Thymus (tissue), 11 donors: Measurements from ENCODE around the gene SUN1. TPM values are rescaled to one million over a fixed set of nuclear protein-coding genes. Genes with fewer than 3 reads are reported as not detected.
"Not testable (repeated sequence)": the region's sequence is repeated elsewhere in the genome, so short reads cannot be mapped to it uniquely, and the experiment has no call there.

Experiments used
- DNase-seq, 9 donors: peaks; one replicate each; pipeline ENCODE4 v3.0.0-alpha.2; 2013; ENCODE audit warnings: low spot score in 9 of 9, low read depth in 6 of 9, missing footprints in 1 of 9
- H3K27ac ChIP-seq, 2 donors: one replicate each; pipeline ENCODE4 v1.5.1; 2013; ENCODE audit warnings: control low read depth in 1 of 2, low read depth in 1 of 2, low read length in 1 of 2, mild to moderate bottlenecking in 1 of 2, moderate library complexity in 1 of 2
- H3K27me3 ChIP-seq, 2 donors: one replicate each; pipeline ENCODE4 v1.5.1; 2013; ENCODE audit warnings: low read length in 1 of 2; ENCODE audit not compliant: control insufficient read depth in 2 of 2, insufficient read depth in 1 of 2
- H3K36me3 ChIP-seq, 2 donors: one replicate each; pipeline ENCODE4 v1.5.1; 2013; ENCODE audit warnings: low read length in 1 of 2, mild to moderate bottlenecking in 1 of 2, moderate library complexity in 1 of 2; ENCODE audit not compliant: control insufficient read depth in 2 of 2, insufficient read depth in 2 of 2
- H3K4me1 ChIP-seq, 2 donors: one replicate each; pipeline ENCODE4 v1.5.1; 2013; ENCODE audit warnings: low read length in 2 of 2; ENCODE audit not compliant: control insufficient read depth in 2 of 2, insufficient read depth in 2 of 2
- H3K4me3 ChIP-seq, 2 donors: one replicate each; pipeline ENCODE4 v1.5.1; 2013; ENCODE audit warnings: low read length in 2 of 2, control low read depth in 1 of 2, mild to moderate bottlenecking in 1 of 2
- H3K9me3 ChIP-seq, 2 donors: one replicate each; pipeline ENCODE4 v1.5.1; 2013; ENCODE audit warnings: low read length in 1 of 2, mild to moderate bottlenecking in 1 of 2; ENCODE audit not compliant: control insufficient read depth in 2 of 2, insufficient read depth in 1 of 2
- WGBS: extraction: QIAGEN DNeasy Blood & Tissue Kit; methylation state at CpG from one replicate; pipeline ENCODE4 v1.1.7; 2013; 5-methylcytosine and 5-hydroxymethylcytosine counted together
- polyA plus RNA-seq: library from polyadenylated mRNA; stranded (reverse); fragments of 200-250 nt; gene quantifications from one replicate; pipeline ENCODE4 v1.2.3, GENCODE V29; 2013
- total RNA-seq: library from RNA; stranded (reverse); fragments of 120-200 nt; gene quantifications from one replicate; pipeline ENCODE4 v1.2.4, GENCODE V29; 2013
- donor health status: healthy.

Gene SUN1
- total and polyA plus RNA-seq, 2 donors: 38.4 to 95.4 TPM

DNA sequence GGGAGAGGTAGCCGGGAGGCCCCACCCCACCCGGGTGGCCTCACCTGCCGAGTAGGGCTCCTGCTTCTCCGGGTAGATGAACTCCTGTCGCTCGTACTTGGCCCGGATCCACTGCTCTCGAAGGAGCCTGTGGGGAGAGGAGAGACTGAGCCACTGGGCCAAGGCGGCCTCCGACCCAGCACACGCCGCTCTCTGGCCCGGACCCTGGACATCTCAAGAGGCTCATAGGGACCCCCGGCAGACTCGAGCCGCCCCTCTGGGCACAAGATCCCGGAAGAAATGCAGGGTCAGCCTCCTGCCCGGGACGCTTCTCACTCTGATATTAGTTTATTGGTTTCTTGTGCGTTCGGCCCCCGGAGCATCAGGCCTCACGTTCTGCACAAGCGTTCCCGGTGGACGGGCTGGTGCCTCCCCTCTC is 87.7 kb downstream of the SUN1 start:
- no peak for DNase-seq
- WGBS: 98% methylated on average over 26 of the region's 26 CpGs
- Histone ChIP-seq H3K4me1 (peaks cover 24 to 38% of the 10 kb centered on the region in 2 donors), H3K9me3 (peaks cover 0 to 6% of the 10 kb centered on the region in 2 donors), H3K27ac (no peak overlapping the region), H3K4me3 (no peak overlapping the region), H3K36me3 (no peaks in the 10 kb centered on the region), H3K27me3 (no peaks in the 10 kb centered on the region)

DNA sequence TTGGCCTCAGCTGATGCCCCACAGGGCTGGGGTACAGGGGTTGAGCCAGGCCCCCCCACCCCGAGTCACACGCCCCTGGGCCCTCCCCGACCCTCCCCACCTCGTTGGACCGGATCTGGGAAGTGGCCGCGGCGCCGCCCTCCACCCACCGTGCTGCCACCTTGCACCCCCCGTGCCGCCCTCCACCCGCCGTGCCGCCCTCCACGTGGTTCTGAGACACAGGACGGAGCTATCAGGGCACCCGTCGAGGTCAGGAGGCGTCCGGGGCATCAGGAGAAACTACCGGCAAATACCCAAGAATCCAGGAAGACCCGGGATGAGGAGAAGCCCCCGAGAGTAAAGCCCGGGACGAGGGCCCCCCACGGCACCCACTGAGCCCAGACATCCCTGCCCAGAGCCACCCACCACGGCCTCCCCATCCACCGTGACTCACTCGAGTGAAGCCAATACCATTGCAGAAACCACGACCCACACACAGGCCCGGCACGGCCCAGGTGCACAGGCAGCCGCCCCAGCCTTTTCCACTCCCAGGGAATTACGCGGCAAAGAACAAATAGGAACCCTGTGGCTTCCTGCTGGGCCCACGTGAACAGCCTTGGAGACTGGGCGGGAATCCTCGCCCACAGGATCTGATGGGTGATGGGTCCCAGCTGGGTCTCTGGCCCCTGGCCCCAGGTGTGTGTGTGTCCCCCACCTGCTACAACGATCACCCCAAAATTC is 88.2 kb downstream of the SUN1 start:
- DNase-seq: no peak
- Histone ChIP-seq H3K27ac (no peak overlapping the region), H3K4me3 (no peak overlapping the region), H3K4me1 (peaks cover 26 to 39% of the 10 kb centered on the region in 2 donors), H3K9me3 (peaks cover 0 to 6% of the 10 kb centered on the region in 2 donors), H3K36me3 (no peaks in the 10 kb centered on the region), H3K27me3 (no peaks in the 10 kb centered on the region)
- 73% methylated on average over 40 of the region's 40 CpGs for WGBS

DNA sequence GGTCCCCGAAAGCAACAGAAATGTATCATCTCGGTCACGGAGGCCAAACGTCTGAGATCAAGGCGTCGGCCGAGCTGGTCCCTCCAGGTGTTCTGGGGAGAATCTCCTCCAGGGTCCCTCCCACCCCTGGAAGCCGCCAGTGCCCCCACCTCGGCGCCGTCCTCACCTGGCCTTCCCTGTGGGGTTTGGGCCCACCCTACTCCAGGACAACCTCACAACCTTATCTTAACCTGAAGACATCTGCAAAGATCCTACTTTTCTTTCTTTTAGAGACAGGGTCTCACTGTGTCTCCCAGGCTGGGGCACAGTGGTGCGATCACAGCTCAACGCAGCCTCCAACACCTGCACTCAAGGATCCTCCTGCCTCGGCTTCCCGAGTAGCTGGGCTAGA is 88.8 kb downstream of the SUN1 start:
- Histone ChIP-seq H3K4me1 (peaks cover 26 to 39% of the 10 kb centered on the region in 2 donors), H3K27me3 (no peaks in the 10 kb centered on the region), H3K9me3 (peaks cover 0 to 6% of the 10 kb centered on the region in 2 donors), H3K36me3 (no peaks in the 10 kb centered on the region), H3K27ac (no peak overlapping the region), H3K4me3 (no peak overlapping the region)
- 96% methylated on average over 15 of the region's 15 CpGs for WGBS
- DNase-seq: no peak

DNA sequence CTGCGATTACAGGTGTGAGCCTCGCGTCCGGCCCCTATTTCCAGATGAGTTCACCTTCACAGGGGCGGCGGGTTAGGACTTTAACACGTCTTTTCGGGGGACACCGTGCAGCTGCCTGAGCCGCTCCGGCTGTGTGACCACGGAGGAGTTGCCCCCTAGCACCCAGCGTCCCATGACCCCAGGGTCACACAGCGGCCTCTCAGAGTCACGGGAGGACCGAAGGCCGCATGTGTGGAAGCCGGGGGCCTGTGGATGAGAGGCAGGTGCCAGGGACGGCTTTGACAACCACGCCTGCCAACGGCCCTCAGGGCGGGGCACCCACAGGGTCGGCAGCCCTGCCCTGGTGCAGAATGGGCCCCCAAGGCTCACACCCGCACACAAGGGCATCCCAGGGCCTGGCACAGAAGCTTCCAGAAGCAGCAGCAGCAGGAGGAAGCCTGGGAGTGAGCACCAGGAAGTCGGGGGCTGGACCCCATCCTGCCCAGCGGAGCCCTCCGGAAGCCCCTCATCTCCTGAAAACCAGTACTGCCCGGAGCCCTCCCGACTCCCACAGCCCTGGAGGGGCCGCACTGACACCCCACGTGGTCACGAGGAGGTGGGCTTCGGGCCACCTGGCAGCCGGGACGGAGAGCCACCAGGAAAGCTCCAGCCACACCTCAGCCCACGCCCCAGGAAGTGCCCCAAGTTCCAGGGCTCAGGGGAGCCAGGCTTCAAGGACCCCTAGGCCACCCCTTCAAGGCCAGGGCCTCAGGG is 89.5 kb downstream of the SUN1 start:
- WGBS: 66% methylated on average over 36 of the region's 36 CpGs
- DNase-seq: peak in 1 of 9 donors; percentile 33
- Histone ChIP-seq H3K27ac (no peak overlapping the region), H3K27me3 (no peaks in the 10 kb centered on the region), H3K4me1 (peaks cover 26 to 39% of the 10 kb centered on the region in 2 donors), H3K4me3 (no peak overlapping the region), H3K36me3 (no peaks in the 10 kb centered on the region), H3K9me3 (peaks cover 0 to 6% of the 10 kb centered on the region in 2 donors)

DNA sequence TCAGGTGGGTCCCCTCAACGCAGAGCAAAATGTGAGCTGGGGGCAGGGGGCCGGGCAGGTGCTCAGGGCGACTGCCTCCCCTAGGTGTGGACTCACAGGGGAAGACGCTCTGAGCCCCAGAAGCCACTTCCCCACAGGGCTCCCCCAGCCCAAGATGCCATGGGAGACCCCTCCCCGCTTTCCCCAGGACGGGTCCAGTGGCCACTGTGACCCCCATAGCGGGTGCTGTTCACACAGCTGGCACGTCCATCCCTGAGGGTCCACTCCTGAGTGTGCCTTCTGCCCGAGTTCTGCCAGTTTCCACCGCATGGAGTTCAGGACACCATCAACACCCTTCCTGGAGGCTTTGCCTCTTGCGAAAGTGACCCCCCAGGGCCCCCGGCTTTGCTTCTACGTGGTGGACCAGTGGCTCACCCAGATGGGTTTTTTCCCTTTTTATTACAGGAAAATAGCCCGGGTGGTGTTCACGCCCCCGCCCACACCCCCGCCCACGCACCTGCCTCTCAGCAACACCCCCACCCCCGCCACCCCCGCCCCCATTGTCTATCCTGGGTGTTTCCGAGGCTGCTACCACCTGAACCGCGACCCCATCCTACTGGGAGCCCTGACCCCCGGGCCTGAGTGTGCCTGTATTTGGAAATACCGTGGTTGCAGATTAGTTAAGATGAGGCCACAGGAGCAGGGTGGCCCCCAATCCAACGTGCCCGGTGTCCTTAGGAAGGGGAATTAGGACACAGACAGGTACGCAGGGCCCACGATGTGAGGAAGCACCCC is 90.2 kb downstream of the SUN1 start:
- no peaks in the 10 kb centered on the region for H3K27me3 ChIP-seq
- peak overlapping the region; percentile 88 to 94 for H3K27ac ChIP-seq
- no peak for DNase-seq
- whole genome bisulfite sequencing: 51% methylated on average over 29 of the region's 29 CpGs
- peaks cover 0 to 6% of the 10 kb centered on the region in 2 donors for H3K9me3 ChIP-seq
- no peaks in the 10 kb centered on the region for H3K36me3 ChIP-seq
- peak overlapping the region; percentile 39 to 44 for H3K4me3 ChIP-seq
- H3K4me1 ChIP-seq: peaks cover 26 to 39% of the 10 kb centered on the region in 2 donors

DNA sequence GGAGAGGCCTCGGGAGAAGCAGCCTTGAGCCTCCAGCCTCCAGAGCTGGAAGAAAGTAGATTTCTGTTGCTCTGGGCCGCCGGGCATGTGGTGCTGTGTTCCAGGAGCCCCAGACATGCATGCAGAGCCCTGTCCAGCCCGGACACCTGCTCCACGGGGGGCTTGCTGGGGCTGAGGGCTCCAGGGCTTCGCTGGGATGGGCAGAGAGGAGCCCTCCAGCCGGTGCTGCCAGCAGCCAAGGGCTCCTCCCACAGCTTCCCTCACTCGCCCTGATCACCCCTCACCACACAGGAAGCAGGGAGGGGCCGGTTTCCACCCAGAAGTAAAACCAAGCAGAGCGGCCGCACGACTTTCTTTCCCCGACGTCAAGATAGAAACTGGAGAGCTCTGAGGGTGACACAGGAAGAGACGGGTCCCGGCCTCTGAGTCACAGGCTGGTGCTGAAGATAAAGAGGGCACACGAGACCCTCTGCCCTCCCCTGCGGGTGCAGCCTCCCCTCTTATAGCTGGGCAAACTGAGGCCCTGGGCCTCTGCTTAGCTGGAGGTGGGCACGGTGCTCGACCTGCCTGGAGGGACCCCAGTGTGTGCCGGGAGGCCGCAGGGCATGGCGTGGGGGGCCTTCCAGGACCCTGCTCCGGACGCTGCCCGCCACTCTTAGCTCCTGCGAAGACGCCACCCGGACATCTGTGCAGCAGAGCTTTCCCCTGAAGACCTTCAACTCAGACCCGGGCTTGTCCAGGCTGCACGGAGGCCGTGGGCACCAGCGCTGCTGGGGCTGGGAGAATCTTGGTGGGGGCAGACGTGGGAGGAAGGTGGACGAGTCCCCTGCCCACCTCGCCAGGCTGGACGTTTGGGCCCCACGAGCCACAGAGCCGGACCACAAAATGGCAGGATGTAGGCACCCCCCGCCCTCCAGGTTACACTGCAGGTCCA is 91.1 kb downstream of the SUN1 start:
- Histone ChIP-seq H3K9me3 (peaks cover 0 to 6% of the 10 kb centered on the region in 2 donors), H3K27ac (peak overlapping the region; percentile 88 to 94), H3K4me3 (peak overlapping the region; percentile 39 to 44), H3K27me3 (peaks cover 0 to 4% of the 10 kb centered on the region in 2 donors), H3K4me1 (peaks cover 26 to 40% of the 10 kb centered on the region in 2 donors), H3K36me3 (no peaks in the 10 kb centered on the region)
- WGBS: 38% methylated on average over 40 of the region's 40 CpGs
- DNase-seq: peak; percentile 68 to 96 (median 82)

DNA sequence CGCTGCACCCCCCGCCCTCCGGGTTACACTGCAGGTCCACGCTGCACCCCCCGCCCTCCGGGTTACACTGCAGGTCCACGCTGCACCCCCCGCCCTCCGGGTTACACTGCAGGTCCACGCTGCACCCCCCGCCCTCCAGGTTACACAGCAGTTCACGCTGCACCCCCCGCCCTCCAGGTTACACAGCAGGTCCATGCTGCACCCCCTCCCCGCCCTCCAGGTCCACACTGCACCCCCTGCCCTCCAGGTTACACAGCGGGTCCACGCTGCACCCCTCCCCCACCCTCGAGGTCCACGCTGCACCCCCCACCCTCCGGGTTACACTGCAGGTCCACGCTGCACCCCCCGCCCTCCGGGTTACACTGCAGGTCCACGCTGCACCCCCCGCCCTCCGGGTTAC is 91.8 kb downstream of the SUN1 start:
- H3K27ac ChIP-seq, H3K27me3 ChIP-seq, H3K36me3 ChIP-seq, H3K4me3 ChIP-seq, H3K9me3 ChIP-seq, DNase-seq: not testable (repeated sequence)
- WGBS: 76% methylated on average over 24 of the region's 25 CpGs
- H3K4me1 ChIP-seq: peaks cover 26 to 44% of the 10 kb centered on the region in 2 donors
